Activated T-cell treated with anti-CD3 and anti-CD28 coated beads for 24 hours (primary cell): ENCODE results near the gene DNAI7.

ENCODE experiments used
- DNase-seq: peaks from one replicate; pipeline ENCODE4 v3.0.0-alpha.2; 2020; ENCODE audit warnings: low read depth

Gene DNAI7

GRCh38 chr12:25100194-25101091, 94.5 kb downstream of the DNAI7 start:
- DNase-seq, result no peak

GRCh38 chr12:25099010-25099409, 96.0 kb downstream of the DNAI7 start:
- DNase-seq, result no peak

DNA sequence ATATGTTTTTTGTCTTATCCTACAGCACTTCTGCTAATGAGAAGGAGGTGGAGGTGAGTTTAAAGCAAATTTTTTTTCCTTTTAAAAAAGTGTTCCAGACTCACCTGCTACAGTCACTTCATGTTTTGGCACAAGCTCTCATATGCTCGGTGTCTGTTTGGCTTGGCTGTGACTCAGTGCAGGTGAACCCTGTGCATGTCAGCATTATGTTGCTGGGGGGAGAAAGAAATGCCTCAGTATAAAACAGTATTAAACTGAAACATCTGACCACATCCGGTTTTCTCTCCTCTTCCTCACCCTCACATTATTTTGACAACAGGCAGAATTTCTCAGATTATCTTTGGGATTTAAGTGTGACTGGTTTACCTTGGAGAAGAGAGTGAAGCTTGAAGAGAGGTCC, 105.2 kb downstream of the DNAI7 start:
- DNase-seq, result no peak

DNA sequence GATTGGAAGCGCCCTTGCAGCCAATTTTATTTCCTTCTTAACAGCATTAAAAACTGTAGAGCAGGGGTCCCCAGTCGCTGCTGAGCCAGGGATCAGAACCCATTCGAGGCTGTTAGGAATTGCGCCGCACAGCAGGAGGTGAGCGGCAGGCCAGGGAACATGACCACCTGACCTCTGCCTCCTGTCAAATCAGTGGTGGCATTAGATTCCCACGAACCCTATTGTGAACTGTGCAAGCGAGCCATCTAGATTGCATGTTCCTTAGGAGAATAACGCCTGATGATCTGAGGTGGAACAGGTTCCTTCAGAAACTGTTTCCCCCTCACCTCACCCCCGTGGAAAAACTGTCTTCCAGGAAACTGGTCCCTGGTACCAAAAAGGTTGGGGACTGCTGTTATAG, 107.4 kb downstream of the DNAI7 start:
- DNase-seq, result no peak

GRCh38 chr12:25084816-25085215, 110.1 kb downstream of the DNAI7 start:
- no peak for DNase-seq

DNA sequence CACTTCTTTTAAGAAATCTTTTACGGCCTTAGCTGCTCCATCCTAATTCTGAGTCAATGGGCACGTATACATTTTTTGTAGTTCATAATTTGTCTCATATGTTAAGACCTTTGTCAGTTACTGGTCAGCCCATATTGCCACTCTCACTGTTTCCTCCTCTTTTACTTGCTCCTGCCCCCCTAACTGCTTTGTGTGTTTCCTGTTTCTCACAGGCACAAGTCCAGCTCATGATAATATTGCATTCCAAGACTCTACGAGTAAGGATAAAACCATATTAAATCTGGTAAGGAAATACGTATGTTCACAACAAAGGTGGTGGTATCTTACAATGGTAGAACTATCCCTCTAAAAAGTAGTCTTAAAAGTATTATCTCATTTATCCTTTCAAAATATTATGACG, 111.7 kb downstream of the DNAI7 start:
- DNase-seq, result no peak

- no peak for DNase-seq
Measured at GRCh38 chr12:25082628-25083027, 112.3 kb downstream of the DNAI7 start.

GRCh38 chr12:25079393-25079792, 115.6 kb downstream of the DNAI7 start:
- no peak for DNase-seq

DNA sequence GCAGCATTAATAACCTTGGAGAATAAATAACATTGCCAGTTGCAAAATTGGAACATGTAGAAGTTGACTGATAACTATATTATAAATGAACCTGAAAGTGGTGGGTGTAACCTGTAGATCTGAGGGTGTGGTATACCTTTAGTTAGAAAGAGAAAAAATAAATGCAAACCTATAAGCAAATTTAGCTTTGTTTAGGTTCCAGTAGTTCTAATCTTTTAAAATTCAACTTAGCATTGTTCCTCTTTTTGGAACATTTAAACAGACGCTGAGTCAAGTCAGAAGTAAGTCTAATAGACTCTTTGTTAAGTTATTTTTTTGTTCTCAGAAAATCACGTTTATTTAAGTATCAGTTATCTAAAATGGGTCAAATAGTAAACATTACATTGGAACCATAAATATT, 120.0 kb downstream of the DNAI7 start:
- no peak for DNase-seq

- DNase-seq, result no peak
Measured at GRCh38 chr12:25074113-25074512, 120.8 kb downstream of the DNAI7 start.

DNA sequence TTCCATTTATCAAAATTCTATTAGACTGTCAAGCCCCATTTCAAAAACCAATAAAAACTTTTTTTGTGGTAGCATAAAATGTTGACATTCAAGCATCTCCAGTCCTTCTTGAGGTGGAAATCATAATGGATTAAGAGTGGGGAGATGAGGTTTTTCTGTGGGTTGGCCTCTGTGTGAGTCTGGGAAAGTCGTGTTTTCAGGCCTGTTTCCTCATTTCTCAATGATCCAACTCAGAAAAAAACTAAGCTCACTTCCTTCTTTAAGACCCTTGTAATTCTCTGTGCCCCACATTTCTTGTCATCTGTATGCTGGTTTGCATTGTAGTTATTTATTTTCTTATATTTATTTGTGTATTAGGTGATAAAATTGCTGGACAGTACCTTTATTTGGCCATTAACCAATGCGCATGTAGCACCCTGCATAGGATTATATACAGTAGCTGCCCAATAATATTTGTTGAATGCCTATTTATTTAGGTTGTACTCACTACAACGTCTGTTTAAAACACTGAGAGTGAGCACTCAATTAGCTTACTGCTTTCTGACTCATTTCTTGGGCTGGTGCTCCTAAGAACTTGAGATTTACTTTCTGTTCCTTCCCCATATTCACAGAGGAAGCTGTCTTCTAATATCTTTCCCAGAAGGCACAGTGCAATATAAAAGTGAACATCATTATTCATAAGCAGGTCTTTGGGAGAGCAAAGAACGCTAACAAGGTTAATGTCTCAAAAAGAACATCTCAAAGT, 121.9 kb downstream of the DNAI7 start:
- no peak for DNase-seq

GRCh38 chr12:25071366-25071765, 123.6 kb downstream of the DNAI7 start:
- DNase-seq, result no peak

DNA sequence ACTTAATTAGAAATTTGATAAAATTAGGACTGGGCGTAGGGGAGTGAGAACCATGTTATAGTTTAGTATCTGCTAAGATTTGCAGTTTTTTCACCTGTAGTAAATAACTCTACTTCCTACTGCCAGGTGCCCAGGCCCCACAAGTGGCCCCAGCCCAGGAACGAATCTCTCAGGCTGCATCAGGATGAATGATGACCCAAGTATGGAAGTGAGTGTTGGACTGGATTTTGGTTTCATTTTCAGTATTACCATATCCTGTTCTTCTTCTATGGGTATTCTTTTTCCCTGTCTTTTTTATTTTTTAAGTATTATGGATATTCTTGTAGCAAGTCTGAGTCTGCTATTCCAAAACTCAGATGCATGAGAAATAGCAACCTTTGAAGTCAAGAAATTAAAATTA, 125.7 kb downstream of the DNAI7 start:
- DNase-seq, result no peak

- DNase-seq, result no peak
Measured at GRCh38 chr12:25065035-25065434, 129.9 kb downstream of the DNAI7 start.

GRCh38 chr12:25063873-25064628, 130.9 kb downstream of the DNAI7 start:
- no peak for DNase-seq

- no peak for DNase-seq
Measured at GRCh38 chr12:25058658-25059058, 136.3 kb downstream of the DNAI7 start.
